AG04450 (cell line): ENCODE measurements around the gene ZP2. TPM values are rescaled to one million over a fixed set of nuclear protein-coding genes. Genes with fewer than 3 reads are reported as not detected.
A peak's percentile ranks its signal among the peaks of the same experiment; 100 is the strongest.

Experiments used
- CTCF ChIA-PET: fragments of 300-600, 350-600 bp; formaldehyde crosslinking; extraction: SDS; loops from one replicate; lab custom pipeline; 2022; ENCODE audit warnings: antibody characterized with exemption, inconsistent platforms; lab: Charles Lee
- POLR2A ChIA-PET: fragments of 350-600 bp; formaldehyde crosslinking; extraction: SDS; loops from one replicate; lab custom pipeline; 2021; ENCODE audit warnings: antibody characterized with exemption, inconsistent platforms; lab: Yijun Ruan, JAX
- DNase-seq: peaks from one replicate; pipeline ENCODE4 v3.0.0-alpha.2; 2011; ENCODE audit warnings: low read depth, low spot score
- H3K27ac ChIP-seq: one replicate; pipeline ENCODE4 v1.5.1; 2012; ENCODE audit warnings: low read depth, low read length, control low read depth
- H3K27me3 ChIP-seq: one replicate; pipeline ENCODE4 v1.6.0; 2012; ENCODE audit warnings: low read length; ENCODE audit not compliant: control insufficient read depth, insufficient read depth
- H3K4me3 ChIP-seq: 2 replicates; pipeline ENCODE4 v1.5.1; 2011; ENCODE audit warnings: mild to moderate bottlenecking, low read depth, low read length, control low read depth
- H3K9me3 ChIP-seq: 2 replicates; pipeline ENCODE4 v1.5.1; 2012; ENCODE audit warnings: low read length; ENCODE audit not compliant: control insufficient read depth, insufficient read depth
- polyA plus RNA-seq: library from polyadenylated mRNA; depleted of rRNA; stranded (reverse); fragments of >200 nt; gene quantifications from 2 replicates; pipeline ENCODE4 v1.2.3, GENCODE V29; 2011
- TF ChIP-seq, protein P1 (sequence below): IDR thresholded peaks from 2 replicates; pipeline ENCODE4 v1.5.1; 2011; ENCODE audit warnings: low read depth, low read length, control low read depth, inconsistent platforms

Gene ZP2
- polyA plus RNA-seq, 1 experiment = not detected

DNA sequence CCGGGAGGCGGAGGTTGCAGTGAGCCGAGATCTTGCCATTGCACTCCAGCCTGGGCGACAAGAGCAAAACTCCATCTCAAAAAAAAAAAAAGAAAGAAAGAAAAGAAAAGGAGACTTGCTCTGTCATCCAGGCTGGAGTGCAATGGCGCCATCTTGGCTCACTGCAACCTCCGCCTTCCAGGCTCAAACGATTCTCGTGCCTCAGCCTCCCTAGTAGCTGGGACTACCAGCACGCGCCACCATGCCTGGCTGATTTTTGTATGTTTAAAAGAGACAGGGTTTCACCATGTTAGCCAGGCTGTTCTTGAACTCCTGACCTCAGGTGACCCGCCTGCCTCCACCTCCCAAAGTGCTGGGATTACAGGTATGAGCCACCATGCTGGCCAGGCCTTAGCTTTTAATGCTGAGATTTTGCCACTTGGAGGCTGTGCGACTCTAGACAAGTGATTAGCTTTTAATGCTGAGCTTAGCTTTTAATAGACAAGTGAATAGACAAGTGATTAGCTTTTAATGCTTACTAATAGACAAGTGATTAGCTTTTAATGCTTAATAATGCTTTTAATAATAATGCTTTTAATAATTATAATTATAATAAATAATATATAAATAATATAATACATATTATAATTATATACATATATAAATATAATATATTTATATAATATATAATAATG lies 43.3 kb downstream of the ZP2 start:
- Histone ChIP-seq H3K27me3 (no peaks in the 10 kb centered on the region), H3K27ac (peak overlapping the region; percentile 39), H3K9me3 (no peaks in the 10 kb centered on the region), H3K4me3 (no peak overlapping the region)
- ChIA-PET POLR2A (interaction anchor here (1.2 to 1.4 kb wide), 2 partner anchors 9 to 20 kb away, joined by 5 to 6 read pairs; partner anchors contain the start of gene LDAF1), CTCF (interaction anchor here (0.7 to 3.7 kb wide), 5 partner anchors 11 to 317 kb away, joined by 3 to 22 read pairs (median 4); partner anchors contain the start of gene LDAF1)
- TF ChIP-seq, protein P1, sequence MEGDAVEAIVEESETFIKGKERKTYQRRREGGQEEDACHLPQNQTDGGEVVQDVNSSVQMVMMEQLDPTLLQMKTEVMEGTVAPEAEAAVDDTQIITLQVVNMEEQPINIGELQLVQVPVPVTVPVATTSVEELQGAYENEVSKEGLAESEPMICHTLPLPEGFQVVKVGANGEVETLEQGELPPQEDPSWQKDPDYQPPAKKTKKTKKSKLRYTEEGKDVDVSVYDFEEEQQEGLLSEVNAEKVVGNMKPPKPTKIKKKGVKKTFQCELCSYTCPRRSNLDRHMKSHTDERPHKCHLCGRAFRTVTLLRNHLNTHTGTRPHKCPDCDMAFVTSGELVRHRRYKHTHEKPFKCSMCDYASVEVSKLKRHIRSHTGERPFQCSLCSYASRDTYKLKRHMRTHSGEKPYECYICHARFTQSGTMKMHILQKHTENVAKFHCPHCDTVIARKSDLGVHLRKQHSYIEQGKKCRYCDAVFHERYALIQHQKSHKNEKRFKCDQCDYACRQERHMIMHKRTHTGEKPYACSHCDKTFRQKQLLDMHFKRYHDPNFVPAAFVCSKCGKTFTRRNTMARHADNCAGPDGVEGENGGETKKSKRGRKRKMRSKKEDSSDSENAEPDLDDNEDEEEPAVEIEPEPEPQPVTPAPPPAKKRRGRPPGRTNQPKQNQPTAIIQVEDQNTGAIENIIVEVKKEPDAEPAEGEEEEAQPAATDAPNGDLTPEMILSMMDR = no peak
- no peak for DNase-seq

DNA sequence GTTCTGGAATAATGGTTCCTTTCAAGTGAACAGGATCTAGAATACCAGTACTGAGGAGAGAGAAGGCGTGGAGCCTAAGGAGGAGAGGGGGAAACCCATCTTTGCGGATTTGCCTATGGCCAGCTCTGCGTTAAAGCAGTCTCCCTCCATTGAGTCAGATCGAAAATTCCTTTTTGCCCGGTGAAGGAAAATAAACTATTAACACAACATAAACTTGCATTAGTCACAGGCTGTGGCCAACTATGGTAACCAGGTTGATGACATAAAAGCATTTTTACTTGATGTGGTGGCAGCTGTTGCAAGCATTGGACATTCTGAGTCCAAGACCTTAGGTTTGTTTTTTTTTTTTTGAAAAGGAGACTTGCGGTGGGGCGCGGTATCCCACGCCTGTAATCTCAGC lies 44.0 kb downstream of the ZP2 start:
- no peaks in the 10 kb centered on the region for H3K9me3 ChIP-seq
- no peak overlapping the region for H3K4me3 ChIP-seq
- peak overlapping the region; percentile 81 for H3K27ac ChIP-seq
- H3K27me3 ChIP-seq = no peaks in the 10 kb centered on the region
- ChIA-PET POLR2A (interaction anchor here (1.2 to 1.4 kb wide), 2 partner anchors 9 to 21 kb away, joined by 5 to 6 read pairs; partner anchors contain the start of gene LDAF1), CTCF (interaction anchor here (0.7 to 3.7 kb wide), 4 partner anchors 10 to 317 kb away, joined by 3 to 22 read pairs (median 4); partner anchors contain the start of gene LDAF1)
- peak; percentile 90 for DNase-seq
- TF ChIP-seq, protein P1 = no peak

DNA sequence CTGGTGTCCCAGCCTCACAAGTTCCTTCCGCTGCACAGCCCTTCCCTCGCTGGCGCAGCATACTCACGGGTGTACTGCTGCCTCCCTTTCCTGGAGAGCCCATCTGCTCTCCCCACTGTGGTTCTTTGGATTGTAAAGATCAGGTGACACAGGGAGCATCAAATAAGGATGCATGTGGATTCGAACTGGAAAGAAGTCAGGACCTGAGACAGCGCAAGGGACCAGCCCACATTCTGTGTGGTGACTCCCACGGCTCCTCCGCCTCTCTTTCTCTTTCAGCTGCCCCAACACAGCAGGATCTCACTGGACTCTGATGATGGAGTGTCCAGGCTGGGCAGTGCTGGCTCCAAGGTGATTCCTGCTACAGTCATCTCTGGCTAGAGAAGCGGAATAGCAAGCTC lies 44.8 kb downstream of the ZP2 start:
- Histone ChIP-seq H3K4me3 (no peak overlapping the region), H3K27ac (peak overlapping the region; percentile 81), H3K27me3 (no peaks in the 10 kb centered on the region), H3K9me3 (no peaks in the 10 kb centered on the region)
- TF ChIP-seq, protein P1 = no peak
- no peak for DNase-seq
- POLR2A ChIA-PET = interaction anchor here (1.2 kb wide), 1 partner anchor 22 kb away, joined by 5 read pairs; no protein-coding TSS in a partner anchor
- CTCF ChIA-PET = interaction anchor here (0.6 to 3.7 kb wide), 3 partner anchors 10 to 134 kb away, joined by 4 to 22 read pairs (median 4); partner anchors contain the start of gene LDAF1

DNA sequence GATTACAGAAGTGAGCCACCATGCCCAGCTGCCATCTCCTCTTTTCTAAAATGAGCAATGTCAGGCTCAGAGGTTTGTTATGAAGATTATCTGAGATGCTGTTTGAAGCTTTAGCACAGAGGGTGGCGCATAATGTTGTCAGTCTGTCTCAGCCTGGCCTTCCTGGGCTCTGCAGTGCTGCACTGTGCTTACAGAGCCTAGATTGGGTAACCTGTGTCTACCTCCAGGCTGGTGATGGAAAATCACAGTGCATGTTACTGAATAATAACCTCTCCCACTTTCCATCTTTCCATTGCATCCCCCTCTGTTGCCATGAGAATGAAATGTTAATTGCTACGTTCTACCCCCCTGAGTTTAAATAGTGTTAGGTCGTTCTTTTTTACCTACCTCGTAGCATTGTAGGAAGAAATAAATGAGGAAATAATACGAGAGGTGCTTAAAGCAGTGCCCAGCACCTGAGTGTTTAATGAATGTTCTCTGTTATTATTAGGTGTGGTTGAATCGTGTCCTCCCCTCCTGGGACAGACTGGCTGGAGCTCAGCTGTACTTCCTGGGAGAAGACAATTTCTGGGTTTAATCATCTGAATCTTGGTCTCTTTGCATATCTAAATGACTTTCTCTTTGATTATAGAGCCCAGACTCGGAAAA lies 46.7 kb downstream of the ZP2 start:
- H3K27me3 ChIP-seq = no peaks in the 10 kb centered on the region
- no peaks in the 10 kb centered on the region for H3K9me3 ChIP-seq
- H3K4me3 ChIP-seq = no peak overlapping the region
- ChIA-PET POLR2A (interaction anchor here (0.6 kb wide), 1 partner anchor 136 kb away, joined by 3 read pairs; no protein-coding TSS in a partner anchor), CTCF (no interaction called here)
- no peak for DNase-seq
- TF ChIP-seq, protein P1 = no peak
- no peak overlapping the region for H3K27ac ChIP-seq
